ENCODE measurements around the gene FBXW7.

FBXW7 gene

GRCh38 chr4:152273343-152273742 lies 262.5 kb downstream of the FBXW7 start:
- DNase-seq: no peak

Data from NCI-H2029 (cell line).